Activated T-cell treated with anti-CD3 and anti-CD28 coated beads, Interleukin-2, amount 50 U/mL, for 48 hours (primary cell): ENCODE results near the gene ADRB1.

ENCODE experiments used
- DNase-seq, 2 experiments: peaks; one replicate each; pipeline ENCODE4 v3.0.0-alpha.2; 2020

Gene ADRB1

DNA sequence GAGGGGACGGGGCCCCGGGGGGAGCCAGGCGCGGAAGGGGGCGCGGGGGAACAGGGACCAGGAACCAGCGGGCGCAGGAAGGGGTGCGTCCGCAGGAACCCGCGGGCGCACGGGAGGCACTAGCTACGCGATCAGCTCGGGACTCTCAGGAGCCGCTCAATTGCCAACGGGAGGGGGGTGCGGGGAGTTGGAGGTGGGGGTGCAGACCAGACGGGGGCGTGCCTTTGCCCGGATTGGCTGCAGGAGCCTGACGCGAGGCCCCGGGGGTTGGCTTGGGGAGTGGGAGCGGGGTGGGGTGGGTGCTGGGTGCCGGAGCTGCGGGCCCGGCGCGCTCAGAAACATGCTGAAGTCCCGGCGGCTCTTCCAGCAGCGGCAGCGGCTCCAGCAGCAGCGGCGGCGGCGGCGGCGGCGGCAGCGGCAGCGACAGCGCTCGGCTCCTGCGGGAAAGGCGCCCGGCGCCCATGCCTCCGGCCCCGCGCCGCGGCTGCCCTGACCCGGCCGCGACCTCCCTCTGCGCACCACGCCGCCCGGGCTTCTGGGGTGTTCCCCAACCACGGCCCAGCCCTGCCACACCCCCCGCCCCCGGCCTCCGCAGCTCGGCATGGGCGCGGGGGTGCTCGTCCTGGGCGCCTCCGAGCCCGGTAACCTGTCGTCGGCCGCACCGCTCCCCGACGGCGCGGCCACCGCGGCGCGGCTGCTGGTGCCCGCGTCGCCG, at the start of gene ADRB1:
ADRB1 (plus strand) TSS at position 335 of the 715 bp plus-strand sequence; CDS start at position 602, 267 bp downstream.
- DNase-seq, result peak; percentile 43 to 52

DNA sequence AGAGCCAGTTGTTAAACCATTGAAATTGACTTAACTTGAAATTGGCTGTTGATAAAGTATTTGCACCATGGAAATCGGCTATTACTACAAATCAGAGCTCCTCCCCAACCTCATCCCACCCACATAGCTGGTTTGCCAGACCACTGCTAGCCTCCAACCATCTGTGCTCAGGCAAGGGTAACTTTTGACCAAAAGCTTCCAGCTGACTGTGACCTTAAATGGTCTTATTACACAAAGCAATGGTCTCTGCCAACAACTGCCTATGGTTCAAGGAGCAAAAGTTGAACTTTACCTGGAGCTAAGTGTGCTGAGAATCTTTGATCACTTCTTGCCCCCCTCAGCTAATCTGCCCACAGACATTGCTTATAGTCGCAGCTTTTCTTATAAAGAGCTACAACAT, 48.5 kb upstream of the ADRB1 start:
- DNase-seq, result no peak

DNA sequence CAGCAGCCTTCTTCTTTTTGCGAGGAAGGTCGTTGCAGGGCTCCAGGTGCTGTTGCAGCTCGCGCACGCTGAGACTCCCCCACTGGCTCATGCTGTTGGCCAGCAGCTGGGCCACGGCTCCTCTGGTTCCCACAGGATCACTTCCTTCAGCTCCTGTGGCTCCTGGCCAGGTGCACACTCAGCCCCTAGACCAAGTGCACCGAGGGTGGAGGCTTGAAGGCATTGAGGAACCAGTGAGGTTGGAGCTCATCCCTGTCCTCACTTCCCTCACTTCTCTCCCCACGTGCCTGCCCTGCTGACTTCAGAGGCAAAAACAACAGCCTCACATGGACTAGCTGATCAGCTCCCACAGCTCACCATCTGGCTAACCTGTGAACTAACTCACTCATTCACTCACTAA, 46.2 kb upstream of the ADRB1 start:
- DNase-seq, result no peak

DNA sequence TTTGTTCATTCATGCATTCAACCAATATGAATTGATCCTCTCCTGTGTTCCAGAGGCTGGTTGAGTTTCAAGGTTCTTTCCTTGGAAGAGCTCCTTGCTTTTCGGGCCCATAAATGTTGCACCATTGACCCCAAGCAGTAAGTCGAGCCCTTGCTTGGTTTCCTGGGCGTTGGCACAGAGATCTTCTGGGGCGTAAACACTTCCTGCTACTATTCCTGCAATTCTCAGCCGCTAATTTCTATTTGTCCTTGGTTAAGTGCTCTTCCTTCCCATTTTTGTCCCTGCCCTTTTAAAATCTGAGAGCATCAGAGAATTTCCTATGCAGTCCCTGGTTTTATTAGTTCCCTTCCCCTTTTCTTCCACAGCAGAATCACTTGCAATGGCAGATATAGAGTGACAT, 44.1 kb upstream of the ADRB1 start:
- no peak for DNase-seq

DNA sequence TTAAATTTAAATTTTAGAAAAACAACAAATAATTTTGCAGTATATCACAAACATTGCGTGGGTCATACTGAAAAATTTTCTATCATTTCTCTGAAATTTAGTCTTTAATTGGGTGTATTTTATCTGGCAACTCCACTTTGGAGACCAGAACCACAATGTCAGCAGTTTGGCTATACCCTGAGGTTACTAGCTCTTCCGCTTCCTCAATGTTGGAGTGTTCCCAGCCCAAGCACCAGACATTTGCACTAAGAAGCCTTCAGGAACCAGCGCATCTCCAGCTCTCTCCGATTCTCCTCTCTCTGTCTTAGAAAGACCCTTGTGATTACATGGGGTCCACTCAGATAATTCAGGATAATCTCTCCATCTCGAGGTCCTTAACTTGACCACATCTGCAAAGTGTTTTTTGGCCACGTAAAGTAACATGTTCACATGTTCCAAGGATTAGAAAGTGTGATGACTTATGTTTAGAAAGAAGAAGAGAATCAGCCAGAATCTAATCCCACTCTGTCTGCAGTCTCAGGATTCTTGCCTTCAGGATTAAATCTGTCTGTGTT, 43.1 kb upstream of the ADRB1 start:
- DNase-seq, result no peak

DNA sequence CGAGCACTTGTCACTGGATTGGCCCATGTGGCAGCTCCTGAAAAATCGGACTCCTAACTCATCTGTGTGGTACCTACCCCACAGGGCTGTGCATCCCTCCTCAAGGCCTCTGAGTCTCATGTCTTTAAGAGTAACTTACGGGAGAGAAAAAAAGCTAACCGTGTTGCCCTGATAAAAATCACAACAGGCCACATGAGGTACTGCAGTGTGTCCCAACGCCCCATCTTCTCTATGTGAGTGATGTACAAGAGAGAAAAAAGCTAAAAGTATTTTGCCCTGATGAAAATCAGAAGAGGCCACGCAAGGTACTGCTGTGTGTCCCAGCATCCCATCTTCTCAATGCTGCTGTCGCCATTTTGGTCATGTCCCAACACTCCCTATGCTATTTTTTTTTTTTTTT, 41.2 kb upstream of the ADRB1 start:
- DNase-seq, result no peak

DNA sequence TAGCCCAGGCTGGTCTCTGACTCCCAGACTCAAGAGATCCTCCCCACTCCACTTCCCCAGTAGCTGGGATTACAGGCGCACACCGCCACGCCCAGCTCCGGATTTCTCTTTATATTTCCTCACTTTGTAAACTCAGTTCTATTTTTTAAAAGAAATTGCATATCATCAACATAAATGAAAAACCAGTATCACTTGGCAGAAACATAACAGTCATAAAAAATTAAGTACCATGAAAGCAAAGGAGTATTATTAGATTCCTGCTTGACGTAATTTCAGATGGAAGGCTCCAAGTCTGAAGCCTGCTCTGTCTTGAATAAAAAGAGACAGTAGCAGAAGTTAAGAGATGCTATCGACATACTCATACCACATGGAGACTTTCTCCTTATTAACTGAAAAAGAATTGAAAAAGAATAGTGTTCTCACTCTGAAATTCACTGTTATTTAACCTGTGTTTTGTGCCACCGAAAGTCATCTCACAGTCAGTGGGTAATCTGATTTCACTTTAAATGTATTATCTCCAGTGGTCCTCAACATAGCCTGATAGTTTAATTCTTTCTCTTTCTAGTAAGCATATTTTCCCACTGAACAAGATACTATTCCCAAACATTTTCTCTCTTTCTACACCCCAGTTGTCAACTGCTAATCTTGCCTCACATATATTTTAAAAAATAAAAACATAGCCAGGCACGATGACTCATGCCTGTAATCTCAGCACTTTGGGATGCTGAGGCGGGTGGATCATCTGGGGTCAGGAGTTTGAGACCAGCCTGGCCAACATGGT, 40.3 kb upstream of the ADRB1 start:
- no peak for DNase-seq

DNA sequence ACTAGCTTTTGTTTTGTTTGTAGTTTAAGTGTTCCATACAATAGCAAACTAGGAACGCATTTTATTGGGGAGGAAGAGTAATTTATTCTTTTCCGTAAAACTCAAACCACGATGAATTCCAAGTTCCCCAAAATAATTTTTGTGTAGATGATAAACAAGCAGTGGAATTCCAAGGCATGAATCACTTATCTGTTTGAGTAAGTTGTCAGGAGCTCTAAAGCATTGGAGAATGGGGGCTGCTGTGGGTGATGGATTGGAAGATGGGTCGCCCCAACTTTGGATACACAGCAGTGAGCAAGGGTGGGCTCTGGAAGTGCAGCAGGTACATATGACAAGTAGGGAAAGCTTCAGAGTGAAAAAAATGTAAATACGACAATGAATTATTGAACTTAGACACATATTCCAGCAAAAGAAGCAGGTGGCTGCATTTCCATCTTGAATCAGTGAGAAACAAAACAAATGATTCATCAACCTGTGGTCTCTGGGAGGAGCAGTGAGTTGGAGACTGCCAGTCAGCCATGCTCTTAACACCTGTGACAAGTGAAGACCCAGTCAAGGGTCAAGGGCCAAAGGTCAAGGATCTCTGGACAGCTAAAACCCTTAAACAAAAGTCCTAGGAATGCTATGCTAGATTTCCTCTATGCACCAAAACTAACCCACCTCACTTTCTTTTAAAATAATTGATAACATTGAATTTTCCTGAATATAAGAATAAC, 34.2 kb upstream of the ADRB1 start:
- no peak for DNase-seq

DNA sequence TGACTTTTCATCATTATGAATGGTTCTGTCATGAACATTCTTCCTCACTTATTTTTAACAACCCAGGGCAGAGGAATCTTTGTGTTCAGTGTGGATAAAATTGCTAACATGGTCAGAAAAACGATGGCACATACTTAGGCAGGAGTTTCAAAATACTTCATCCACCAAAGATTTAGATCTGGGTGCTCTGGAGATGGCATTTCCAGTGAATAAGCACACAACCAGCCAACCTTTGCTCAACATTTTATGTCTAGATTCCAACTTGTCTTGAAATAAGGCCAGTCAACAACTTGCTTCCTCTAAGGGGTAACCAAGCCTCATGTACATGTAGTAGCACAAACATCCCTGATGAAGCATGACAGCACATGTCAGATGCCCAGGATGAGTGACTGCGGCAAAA, 33.4 kb upstream of the ADRB1 start:
- no peak for DNase-seq

DNA sequence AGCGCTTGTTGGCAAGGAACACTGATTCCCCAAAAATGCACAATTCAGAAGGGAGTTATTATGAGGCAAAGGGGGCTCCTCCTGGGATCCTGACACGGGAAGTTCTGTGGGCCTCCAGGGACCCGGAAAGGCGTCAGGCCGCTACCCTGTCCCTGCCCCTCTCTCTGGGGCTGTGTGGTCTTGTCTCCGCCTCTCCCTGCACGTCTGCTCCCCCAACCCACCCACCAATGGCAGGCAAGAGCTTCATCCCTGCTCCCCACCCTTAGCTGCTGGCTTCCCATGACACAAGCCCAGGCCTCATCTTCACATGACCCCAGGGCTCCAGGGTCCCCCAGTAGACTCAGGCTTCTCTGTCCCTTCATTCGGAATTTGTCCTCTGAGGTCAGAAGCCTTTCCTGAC, 31.0 kb upstream of the ADRB1 start:
- no peak for DNase-seq

DNA sequence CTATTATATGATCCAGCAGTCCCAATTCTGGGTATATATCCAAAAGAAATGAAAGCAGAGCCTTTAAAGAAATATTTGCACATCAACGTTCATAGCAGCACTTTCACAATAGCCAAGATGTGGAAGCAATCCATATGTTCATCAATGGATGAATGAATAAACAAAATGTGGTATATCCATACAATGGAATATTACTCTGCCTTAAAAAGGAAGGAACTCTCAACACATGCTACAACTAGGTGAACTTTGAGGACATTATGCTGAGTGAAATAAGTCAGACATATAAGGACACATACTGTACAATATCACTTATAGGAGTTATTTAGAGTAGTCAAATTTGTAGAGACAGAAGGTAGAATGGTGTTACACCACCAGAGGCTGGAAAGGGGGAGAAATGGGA, 28.0 kb upstream of the ADRB1 start:
- no peak for DNase-seq

DNA sequence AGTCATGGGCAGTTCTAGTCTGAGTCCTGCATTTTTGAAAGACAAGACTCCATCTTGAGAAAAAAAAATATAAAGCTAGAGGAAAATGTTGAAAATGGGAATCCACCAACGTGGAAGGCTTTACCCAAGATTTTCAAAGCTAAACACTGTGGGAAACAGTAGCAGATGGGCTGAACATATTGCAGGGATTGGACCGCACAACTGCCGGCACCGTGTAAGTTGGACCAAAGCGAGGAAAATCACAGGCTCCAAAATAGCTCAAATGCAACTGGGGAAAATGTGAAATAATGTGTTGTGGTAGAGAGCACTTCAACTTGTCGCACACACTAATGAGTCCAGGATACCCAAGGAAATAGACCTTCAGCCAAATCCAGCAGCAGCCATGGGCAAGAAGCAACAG, 26.4 kb upstream of the ADRB1 start:
- DNase-seq, result no peak

DNA sequence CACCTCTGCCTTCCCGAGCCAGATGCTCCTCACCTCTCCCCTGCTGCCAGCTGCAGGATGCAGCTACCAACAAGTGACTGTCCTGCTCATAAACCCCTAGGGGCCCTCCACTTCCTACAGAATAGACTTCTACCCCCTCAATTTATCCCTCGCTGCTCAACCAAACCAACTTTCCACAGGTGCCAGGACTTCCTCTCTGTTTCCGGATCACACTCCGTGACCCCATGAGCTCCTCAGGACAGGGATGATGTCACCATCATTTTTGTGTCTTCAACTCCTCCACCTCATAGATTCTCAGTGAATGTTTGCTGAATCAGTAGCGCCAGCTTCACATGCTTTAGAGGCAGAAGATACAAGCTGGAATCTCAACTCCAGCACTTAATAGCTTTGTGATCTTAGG, 25.8 kb upstream of the ADRB1 start:
- no peak for DNase-seq

DNA sequence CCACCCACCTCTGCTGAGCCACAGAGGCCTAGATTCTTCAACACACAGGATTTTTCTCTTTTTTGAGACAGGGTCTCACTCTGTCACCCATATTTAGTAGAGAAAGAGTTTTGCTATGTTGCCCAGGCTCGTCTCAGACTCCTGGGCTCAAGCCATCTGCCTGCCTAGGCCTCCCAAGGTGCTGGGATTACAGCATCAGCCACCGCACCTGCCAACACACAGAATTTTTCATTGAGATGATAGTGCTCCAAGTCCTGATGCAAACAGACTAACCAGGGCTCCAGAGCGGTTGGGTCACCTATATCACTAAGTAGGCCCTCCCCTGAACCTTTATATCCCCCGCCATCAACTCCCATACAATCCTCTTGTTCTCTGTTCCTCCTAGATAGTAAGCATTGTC, 24.4 kb upstream of the ADRB1 start:
- no peak for DNase-seq

DNA sequence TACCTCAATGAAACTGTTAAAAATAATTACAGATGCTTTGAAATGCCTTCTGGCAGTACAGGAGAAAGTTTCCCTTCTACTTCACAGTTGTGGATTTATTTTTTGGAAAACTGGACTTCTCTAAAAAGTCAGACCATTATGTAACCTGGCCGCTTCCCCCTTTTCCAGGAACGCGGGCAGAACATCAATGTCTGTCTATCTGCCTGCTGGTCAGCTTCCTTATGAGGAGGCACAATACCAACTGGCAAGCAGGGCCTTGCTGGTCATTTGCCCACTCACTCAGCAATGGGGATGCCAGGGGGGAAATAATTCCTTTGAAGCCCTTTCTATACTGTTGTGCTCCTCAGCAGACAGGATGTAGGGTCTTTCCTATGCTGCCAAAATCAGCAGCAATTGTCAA, 22.5 kb upstream of the ADRB1 start:
- no peak for DNase-seq

DNA sequence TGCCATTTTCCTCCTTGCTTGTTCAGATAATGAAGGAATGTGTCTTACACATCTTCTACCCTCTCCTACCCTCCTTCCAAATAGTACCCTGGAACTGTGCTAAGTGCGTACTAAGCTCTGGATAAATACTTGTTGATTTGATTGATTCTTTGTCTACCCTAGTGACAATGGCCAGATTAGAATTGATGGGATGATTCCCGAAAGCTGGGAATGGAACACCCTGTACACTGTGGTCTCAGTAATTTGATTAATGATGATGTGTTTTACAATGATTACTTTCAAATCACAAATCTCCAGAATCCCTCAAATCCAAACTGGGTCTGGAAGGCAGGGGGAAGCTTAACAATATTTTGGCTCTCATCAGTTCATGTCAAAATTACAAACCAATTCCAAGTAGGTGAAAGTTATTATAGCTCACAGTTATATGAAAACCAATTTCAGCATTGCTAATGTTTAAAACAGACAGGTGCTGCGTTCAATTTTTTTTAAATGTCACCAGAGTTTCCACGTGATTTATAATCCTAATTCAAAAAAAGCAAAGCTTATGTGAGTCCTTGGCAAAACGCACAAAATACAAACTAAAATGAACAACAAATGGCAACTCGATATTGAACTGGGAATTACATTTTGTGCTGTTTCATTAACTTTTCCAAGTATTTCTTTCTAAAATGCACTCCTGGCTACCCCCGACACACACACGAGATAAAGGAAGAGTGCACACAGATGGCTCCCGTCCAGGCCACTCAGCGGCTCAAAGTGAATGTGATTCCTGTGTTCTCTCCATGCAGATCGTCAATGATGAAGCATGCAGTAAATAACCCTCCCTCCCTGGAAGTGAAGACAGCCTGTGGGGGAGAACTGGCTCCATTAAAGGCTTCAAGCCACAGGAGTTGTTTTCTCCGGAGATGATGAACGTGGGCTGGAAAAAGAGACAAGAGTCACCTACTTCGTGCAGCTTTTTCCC, 21.7 kb upstream of the ADRB1 start:
- DNase-seq, result no peak

DNA sequence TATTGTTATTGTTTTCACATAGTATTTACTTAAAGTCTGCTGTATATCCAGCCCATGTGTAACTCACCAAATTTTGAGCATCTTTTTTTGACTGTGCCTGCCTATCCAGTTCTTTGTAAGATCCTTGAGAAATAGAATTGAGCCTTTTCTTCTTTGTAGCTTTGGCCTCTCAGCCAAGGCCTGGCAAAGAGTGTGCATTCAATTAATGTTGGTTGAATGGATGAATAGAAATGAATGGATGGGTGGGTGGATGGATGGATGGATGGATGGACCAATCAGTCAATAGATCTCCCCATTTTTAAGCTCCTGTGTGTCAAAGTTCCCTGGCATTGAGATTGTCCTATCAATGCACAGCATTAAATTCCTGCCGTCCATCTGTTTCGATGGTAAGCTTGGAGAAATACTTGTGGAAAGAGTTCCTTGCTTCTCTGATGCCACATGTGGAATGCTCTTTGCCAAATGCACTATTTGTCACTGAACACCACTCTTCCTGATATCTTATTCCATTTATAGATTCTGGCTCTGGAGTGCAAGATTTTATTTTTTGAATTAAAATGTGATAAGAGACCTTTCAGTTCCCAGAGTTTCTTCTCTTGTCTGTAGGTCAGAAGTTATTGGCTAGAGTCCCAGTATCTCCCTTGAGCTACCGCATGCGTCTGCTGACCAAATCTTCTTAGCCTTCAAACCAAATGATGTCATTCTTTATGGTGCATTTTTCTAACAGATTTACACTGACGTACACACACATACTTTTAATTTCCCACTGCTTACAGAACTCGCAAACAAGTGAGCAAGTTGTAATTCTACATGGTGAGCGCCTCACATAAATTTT, 20.7 kb upstream of the ADRB1 start:
- no peak for DNase-seq

DNA sequence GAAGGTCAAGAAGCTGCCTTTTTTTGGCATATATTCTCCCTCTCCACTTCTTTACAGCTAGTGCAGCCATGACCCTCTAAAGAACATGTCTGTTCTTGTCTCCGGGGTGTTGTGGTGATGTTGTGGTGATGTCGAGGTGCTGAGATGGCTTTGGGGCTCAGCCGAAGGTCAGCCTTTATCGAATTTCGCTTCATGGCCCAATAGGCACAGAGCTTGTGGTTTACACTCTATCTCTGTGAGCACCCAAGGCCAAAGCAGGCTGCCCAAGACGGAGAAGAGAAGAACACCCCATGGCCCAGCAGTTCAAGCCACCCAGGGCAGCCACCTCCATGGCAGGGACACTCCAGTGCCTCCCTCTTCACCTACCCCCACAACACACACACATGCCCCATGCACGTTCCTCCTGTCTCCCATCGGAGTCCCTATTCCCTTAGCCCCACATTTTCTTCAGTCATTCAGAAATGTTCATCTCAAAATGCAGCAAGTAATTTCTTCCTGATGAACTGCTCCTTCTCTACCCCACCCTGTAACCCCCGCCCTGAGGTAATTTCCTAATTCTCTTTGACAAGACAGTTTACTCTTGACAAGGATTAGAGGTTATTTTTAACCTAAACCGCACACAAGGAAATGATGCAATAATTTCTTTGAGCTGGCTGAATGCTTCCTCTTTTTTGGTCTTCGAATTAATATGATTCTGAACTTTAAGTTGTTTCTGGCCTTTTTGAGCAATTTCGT, 18.6 kb upstream of the ADRB1 start:
- no peak for DNase-seq

DNA sequence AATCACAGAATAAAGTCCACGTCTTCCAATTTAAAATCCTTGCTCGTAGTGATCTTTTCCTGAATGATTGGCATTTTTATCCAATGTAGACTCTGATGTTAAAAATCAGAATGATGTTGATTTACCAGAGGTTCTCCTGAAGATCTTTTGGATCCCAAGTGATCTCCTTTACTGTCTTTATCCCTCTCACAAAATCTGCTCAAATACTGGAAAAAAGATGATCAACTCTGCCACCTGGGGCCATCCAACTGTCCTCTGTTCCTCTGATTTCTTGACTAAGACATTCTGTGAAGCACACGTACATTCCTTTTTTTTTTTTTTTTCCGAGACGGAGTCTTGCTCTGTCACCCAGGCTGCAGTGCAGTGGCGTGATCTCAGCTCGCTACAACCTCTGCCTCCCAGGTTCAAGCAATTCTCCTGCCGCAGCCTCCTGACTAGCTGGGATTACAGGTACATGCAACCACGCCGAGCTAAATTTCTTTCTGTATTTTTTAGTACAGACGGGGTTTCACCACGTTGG, 18.0 kb upstream of the ADRB1 start:
- DNase-seq, result no peak
